Neuronal stem cell (in vitro differentiated cells): Measurements from ENCODE around the gene GJD3.
"Not testable (repeated sequence)": the region's sequence is repeated elsewhere in the genome, so short reads cannot be mapped to it uniquely, and the experiment has no call there.

Experiments
- DNase-seq: peaks from one replicate; pipeline ENCODE4 v3.0.0-alpha.2; 2013; ENCODE audit warnings: low spot score
- H2AFZ ChIP-seq: one replicate; pipeline ENCODE4 v1.6.1; 2013; ENCODE audit warnings: mild to moderate bottlenecking, low read length, inconsistent platforms
- H2AK5ac ChIP-seq: 2 replicates; pipeline ENCODE4 v1.6.1; 2013; ENCODE audit warnings: low read depth, mild to moderate bottlenecking, inconsistent platforms, low read length, moderate library complexity, mixed read lengths
- H2BK120ac ChIP-seq: 2 replicates; pipeline ENCODE4 v1.6.1; 2013; ENCODE audit warnings: low read depth, mild to moderate bottlenecking, inconsistent platforms, low read length, moderate library complexity, mixed read lengths
- H2BK12ac ChIP-seq: one replicate; pipeline ENCODE4 v1.6.1; 2013; ENCODE audit warnings: low read length, inconsistent platforms
- H2BK15ac ChIP-seq: 2 replicates; pipeline ENCODE4 v1.6.1; 2013; ENCODE audit warnings: mild to moderate bottlenecking, low read length, inconsistent platforms, mixed read lengths
- H2BK5ac ChIP-seq: one replicate; pipeline ENCODE4 v1.6.1; 2013; ENCODE audit warnings: inconsistent platforms, mild to moderate bottlenecking, low read length, moderate library complexity
- H3K14ac ChIP-seq: one replicate; pipeline ENCODE4 v1.6.1; 2013; ENCODE audit warnings: low read length, inconsistent platforms
- H3K18ac ChIP-seq: 2 replicates; pipeline ENCODE4 v1.6.1; 2013; ENCODE audit warnings: low read length, inconsistent platforms
- H3K23ac ChIP-seq: 2 replicates; pipeline ENCODE4 v1.6.1; 2013; ENCODE audit warnings: low read depth, mild to moderate bottlenecking, mixed read lengths, low read length, inconsistent platforms; ENCODE audit not compliant: poor library complexity
- H3K27ac ChIP-seq: replicated peaks from 3 replicates; pipeline ENCODE4 v1.5.1; 2013; ENCODE audit warnings: low read length, inconsistent platforms
- H3K27me3 ChIP-seq, 3 experiments: 2 replicates each; pipeline ENCODE4 v1.6.1; 2013; ENCODE audit warnings: low read length in 3 of 3, mild to moderate bottlenecking in 2 of 3, inconsistent platforms in 1 of 3, low read depth in 1 of 3, mixed read lengths in 1 of 3, moderate library complexity in 1 of 3; ENCODE audit not compliant: control insufficient read depth in 3 of 3, insufficient read depth in 3 of 3
- H3K36me3 ChIP-seq, 2 donors: replicated peaks in 1 of 2; 2 replicates each; pipeline ENCODE4 v1.6.1; 2013; ENCODE audit warnings: low read length in 2 of 2; ENCODE audit not compliant: control insufficient read depth in 2 of 2, insufficient read depth in 2 of 2
- H3K4ac ChIP-seq: 2 replicates; pipeline ENCODE4 v1.6.1; 2013; ENCODE audit warnings: inconsistent platforms, mild to moderate bottlenecking, low read length, moderate library complexity
- H3K4me1 ChIP-seq, 2 donors: 1 replicate in 1 of 2; 2 replicates in 1 of 2; pipeline ENCODE4 v1.6.1; 2013; ENCODE audit warnings: low read length in 2 of 2, low read depth in 1 of 2; ENCODE audit not compliant: control insufficient read depth in 2 of 2, insufficient read depth in 1 of 2
- H3K4me2 ChIP-seq: one replicate; pipeline ENCODE4 v1.6.1; 2013; ENCODE audit warnings: mild to moderate bottlenecking, low read length, inconsistent platforms; ENCODE audit not compliant: insufficient read depth, poor library complexity, severe bottlenecking
- H3K4me3 ChIP-seq, 2 donors: 2 replicates each; pipeline ENCODE4 v1.5.1; 2013; ENCODE audit warnings: low read length in 2 of 2, mild to moderate bottlenecking in 2 of 2, inconsistent platforms in 1 of 2, moderate library complexity in 1 of 2
- H3K79me1 ChIP-seq: one replicate; pipeline ENCODE4 v1.6.1; 2013; ENCODE audit warnings: low read depth, mild to moderate bottlenecking, inconsistent platforms, low read length, moderate library complexity
- H3K9ac ChIP-seq: one replicate; pipeline ENCODE4 v1.6.1; 2013; ENCODE audit warnings: mild to moderate bottlenecking, low read depth, low read length, inconsistent platforms; ENCODE audit not compliant: poor library complexity
- H3K9me3 ChIP-seq, 2 donors: replicated peaks in 1 of 2; 2 replicates each; pipeline versions ENCODE3 to v1.6.1; 2013; ENCODE audit warnings: low read length in 2 of 2, mild to moderate bottlenecking in 2 of 2, inconsistent platforms in 1 of 2, low read depth in 1 of 2, mixed read lengths in 1 of 2, moderate library complexity in 1 of 2; ENCODE audit not compliant: control insufficient read depth in 2 of 2, insufficient read depth in 1 of 2
- H4K8ac ChIP-seq: one replicate; pipeline ENCODE4 v1.6.1; 2013; ENCODE audit warnings: low read depth, mild to moderate bottlenecking, inconsistent platforms, low read length, moderate library complexity
- H4K91ac ChIP-seq: one replicate; pipeline ENCODE4 v1.6.1; 2013; ENCODE audit warnings: low read length, low read depth, mild to moderate bottlenecking, inconsistent platforms; ENCODE audit not compliant: poor library complexity
- WGBS, 2 donors: extraction: QIAGEN DNeasy Blood & Tissue Kit; methylation state at CpG; one replicate each; pipeline ENCODE4 v1.1.7; 2013; ENCODE audit warnings: missing lambda C conversion rate in 2 of 2, mixed read lengths in 1 of 2; ENCODE audit not compliant: insufficient read length in 2 of 2, insufficient replicate concordance in 1 of 2; ENCODE audit errors: extremely low coverage in 2 of 2; 5-methylcytosine and 5-hydroxymethylcytosine counted together

Gene GJD3

GRCh38 chr17:40410082-40410481, 45.5 kb upstream of the GJD3 start:
- Histone ChIP-seq H3K9me3 (no peaks in the 10 kb centered on the region), H3K23ac (no peak overlapping the region), H2BK12ac (no peak overlapping the region), H3K36me3 (peaks cover 30 to 97% of the 10 kb centered on the region in 2 donors), H2BK15ac (no peak overlapping the region), H2AFZ (no peak overlapping the region), H4K8ac (no peak overlapping the region), H3K4me2 (no peak overlapping the region), H4K91ac (no peak overlapping the region), H2BK120ac (no peak overlapping the region), H3K4ac (no peak overlapping the region), H3K9ac (no peak overlapping the region), H3K27me3 (no peaks in the 10 kb centered on the region), H3K14ac (no peak overlapping the region), H3K4me1 (no peaks in the 10 kb centered on the region), H2AK5ac (no peak overlapping the region), H3K18ac (no peak overlapping the region), H3K79me1 (no peaks in the 10 kb centered on the region), H2BK5ac (no peak overlapping the region), H3K27ac (no peak overlapping the region), H3K4me3 (no peak overlapping the region)
- no peak for DNase-seq
- WGBS, 2 donors, result no CpG with 5 or more reads among the region's 1 CpG

- not testable (repeated sequence) for H3K18ac ChIP-seq, H3K4me1 ChIP-seq, H3K9ac ChIP-seq, H3K27ac ChIP-seq, H3K79me1 ChIP-seq, DNase-seq, H4K8ac ChIP-seq, H2BK120ac ChIP-seq, H3K4me2 ChIP-seq, H3K27me3 ChIP-seq, H3K4me3 ChIP-seq, H3K9me3 ChIP-seq, H4K91ac ChIP-seq, H2BK15ac ChIP-seq, H2AK5ac ChIP-seq, H3K14ac ChIP-seq, H2BK12ac ChIP-seq, H2AFZ ChIP-seq, H3K4ac ChIP-seq, H3K23ac ChIP-seq, H2BK5ac ChIP-seq
- H3K36me3 ChIP-seq, result peaks cover 30 to 99% of the 10 kb centered on the region in 2 donors
- WGBS, 2 donors, result no CpG with 5 or more reads among the region's 4 CpGs
These were observed 45.0 kb upstream of the GJD3 start for GRCh38 chr17:40409540-40409939.

GRCh38 chr17:40407460-40407859, 42.9 kb upstream of the GJD3 start:
- H3K4me3 ChIP-seq, result no peak overlapping the region
- H3K23ac ChIP-seq, result no peak overlapping the region
- H3K36me3 ChIP-seq, result peaks cover 33 to 99% of the 10 kb centered on the region in 2 donors
- H2BK120ac ChIP-seq, result no peak overlapping the region
- no peak overlapping the region for H2BK12ac ChIP-seq
- H2AK5ac ChIP-seq, result no peak overlapping the region
- no peaks in the 10 kb centered on the region for H3K79me1 ChIP-seq
- no peak overlapping the region for H4K91ac ChIP-seq
- no peak overlapping the region for H3K4me2 ChIP-seq
- H4K8ac ChIP-seq, result no peak overlapping the region
- H3K14ac ChIP-seq, result no peak overlapping the region
- no peak overlapping the region for H3K27ac ChIP-seq
- no peak overlapping the region for H2BK15ac ChIP-seq
- no peaks in the 10 kb centered on the region for H3K9me3 ChIP-seq
- H2BK5ac ChIP-seq, result no peak overlapping the region
- no peak for DNase-seq
- no peak overlapping the region for H3K4ac ChIP-seq
- no CpG with 5 or more reads among the region's 3 CpGs for WGBS, 2 donors
- no peak overlapping the region for H2AFZ ChIP-seq
- H3K27me3 ChIP-seq, result no peaks in the 10 kb centered on the region
- no peak overlapping the region for H3K18ac ChIP-seq
- no peak overlapping the region for H3K9ac ChIP-seq
- H3K4me1 ChIP-seq, result no peaks in the 10 kb centered on the region

- WGBS, 2 donors, result no CpG with 5 or more reads among the region's 3 CpGs
These were observed 39.5 kb upstream of the GJD3 start for GRCh38 chr17:40404003-40404402.

More at GRCh38 chr17:40404003-40404402, 39.5 kb upstream of the GJD3 start:
- H4K8ac ChIP-seq, result no peak overlapping the region
- H3K36me3 ChIP-seq, result peaks cover 38 to 99% of the 10 kb centered on the region in 2 donors
- H3K4me2 ChIP-seq, result no peak overlapping the region
- H3K9me3 ChIP-seq, result no peaks in the 10 kb centered on the region
- no peak overlapping the region for H3K27ac ChIP-seq
- H2BK12ac ChIP-seq, result no peak overlapping the region
- H2BK120ac ChIP-seq, result no peak overlapping the region
- no peak for DNase-seq
- no peak overlapping the region for H2AK5ac ChIP-seq
- H3K79me1 ChIP-seq, result no peaks in the 10 kb centered on the region
- no peaks in the 10 kb centered on the region for H3K4me1 ChIP-seq
- H3K23ac ChIP-seq, result no peak overlapping the region
- no peak overlapping the region for H2AFZ ChIP-seq
- no peak overlapping the region for H3K9ac ChIP-seq
- no peak overlapping the region for H2BK15ac ChIP-seq
- no peak overlapping the region for H3K14ac ChIP-seq
- H3K27me3 ChIP-seq, result no peaks in the 10 kb centered on the region
- no peak overlapping the region for H3K4ac ChIP-seq
- H3K4me3 ChIP-seq, result no peak overlapping the region
- no peak overlapping the region for H4K91ac ChIP-seq
- H3K18ac ChIP-seq, result no peak overlapping the region
- H2BK5ac ChIP-seq, result no peak overlapping the region
